ENCODE results near the gene NPBWR2. TPM values are rescaled to one million over a fixed set of nuclear protein-coding genes. Genes with fewer than 3 reads are reported as not detected.
A peak's percentile ranks its signal among the peaks of the same experiment; 100 is the strongest.

The NPBWR2 gene
- total and polyA plus RNA-seq, 9 of the 15 experiments (the other 6 are each of a cell fraction or from before 2014, with no cell fraction given) = not detected

DNA sequence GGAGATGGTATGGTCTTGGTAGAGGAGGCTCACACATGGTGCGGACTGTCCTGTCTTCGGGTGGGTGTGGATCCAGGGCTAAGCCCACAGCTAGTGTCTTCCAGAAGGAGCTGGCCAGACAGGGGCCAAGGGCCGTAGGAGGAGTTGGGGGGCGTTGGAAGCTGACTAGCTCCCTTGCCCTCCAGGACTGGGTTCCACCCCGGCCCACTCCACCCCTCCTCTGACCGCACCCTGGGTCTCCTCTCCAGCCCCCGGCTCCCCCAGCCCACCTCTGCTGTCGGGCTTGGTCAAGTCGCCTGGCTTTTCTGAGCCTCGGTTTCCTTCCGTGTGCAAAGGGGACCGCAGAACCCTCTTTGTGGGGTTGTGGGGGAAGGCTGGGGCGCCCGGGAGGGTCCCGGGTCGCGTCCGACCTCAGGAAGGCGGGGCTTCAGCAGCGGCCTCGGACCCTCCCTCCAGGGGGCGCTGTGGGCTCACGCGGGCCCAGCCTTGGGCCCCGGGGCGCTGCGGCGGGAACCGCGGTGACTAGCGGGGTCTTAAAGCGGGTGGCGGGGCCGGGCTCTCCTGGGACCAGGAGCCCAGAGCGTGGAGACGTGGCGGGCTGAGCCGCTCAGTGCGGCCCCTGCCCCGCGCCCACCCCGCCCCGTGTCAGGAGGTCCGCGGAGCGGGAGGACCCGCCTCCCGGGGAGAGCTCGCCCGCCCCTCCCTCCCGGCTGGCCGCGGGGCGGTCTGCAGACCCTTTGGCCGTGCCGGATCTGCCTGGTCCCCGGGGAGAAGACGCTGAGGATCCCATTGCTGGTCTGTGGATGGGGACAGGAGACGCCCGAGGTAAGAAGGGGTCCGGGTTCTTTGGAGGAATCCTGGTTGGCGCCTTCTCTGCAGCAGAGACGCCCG lies 5.4 kb downstream of the NPBWR2 start (continued):
- TF ChIP-seq REST (IDR thresholded peaks at IDR 0.05; ENCODE audit: borderline replicate concordance) = peak; percentile 42; the same call in 1 of the 2 replicates
- TF ChIP-seq REST (CRISPR knock-in tag; IDR thresholded peaks at IDR 0.05; ENCODE audit: low read depth) = no peak
- TF ChIP-seq NONO (IDR thresholded peaks at IDR 0.05; ENCODE audit: low read depth in 2 of 2, low read length in 1 of 2) = no peak
